ENCODE data around the gene WDTC1. TPM values are rescaled to one million over a fixed set of nuclear protein-coding genes. Genes with fewer than 3 reads are reported as not detected.

WDTC1 gene
- total RNA-seq, 1 experiment from 2014 or later = 24.6 TPM

Other genes with a start within 250 kb of the WDTC1 start
- gene TRNP1, start 240.9 kb upstream of the WDTC1 start, total RNA-seq (2021; ENCODE audit: unreplicated experiment) = 81.2 TPM
- gene TENT5B, start 221.8 kb upstream of the WDTC1 start, total RNA-seq (2021; ENCODE audit: unreplicated experiment) = 12.6 TPM
- 31.3 TPM for gene SLC9A1, start 79.5 kb upstream of the WDTC1 start, total RNA-seq (2021; ENCODE audit: unreplicated experiment)
- gene TMEM222, start 87.5 kb downstream of the WDTC1 start, total RNA-seq (2021; ENCODE audit: unreplicated experiment) = 55.3 TPM
- 2.4 TPM for gene SYTL1, start 107.4 kb downstream of the WDTC1 start, total RNA-seq (2021; ENCODE audit: unreplicated experiment)
- 56.9 TPM for gene MAP3K6, start 132.3 kb downstream of the WDTC1 start, total RNA-seq (2021; ENCODE audit: unreplicated experiment)
- not detected for gene FCN3, start 140.2 kb downstream of the WDTC1 start, total RNA-seq (2021; ENCODE audit: unreplicated experiment)
- gene CD164L2, start 148.7 kb downstream of the WDTC1 start, total RNA-seq (2021; ENCODE audit: unreplicated experiment) = 0.13 TPM
- 0.95 TPM for gene GPR3, start 158.0 kb downstream of the WDTC1 start, total RNA-seq (2021; ENCODE audit: unreplicated experiment)